ENCODE results near the gene FRAS1. TPM values are rescaled to one million over a fixed set of nuclear protein-coding genes. Genes with fewer than 3 reads are reported as not detected.
"Not testable (repeated sequence)": the region's sequence is repeated elsewhere in the genome, so short reads cannot be mapped to it uniquely, and the experiment has no call there.

FRAS1 gene
- total and polyA plus RNA-seq, 2 donors (not counting 3 experiments of a cell fraction or from before 2014, with no cell fraction given) = 1.4 to 3.6 TPM

- H4K20me1 ChIP-seq (replicated peaks; ENCODE audit: control insufficient read depth, extremely low read depth, insufficient read depth, low read length) = no peaks in the 10 kb centered on the region
- dilution Hi-C loops (cut with MboI; ENCODE audit: extremely low pct_ligation_motif_present, low sequenced_read_pairs) = no loop called here
- H2AFZ ChIP-seq (ENCODE audit: low read depth, low read length) = no peak overlapping the region
- H3K4me3 ChIP-seq (replicated peaks in 1 of 3; ENCODE audit: insufficient read depth in 1 of 3, low read depth in 1 of 3, low read length in 3 of 3) = no peak overlapping the region
- no peaks in the 10 kb centered on the region for H3K9me1 ChIP-seq (replicated peaks; ENCODE audit: control insufficient read depth, extremely low read depth, insufficient read depth, low read length)
- DNase-seq (ENCODE audit: low read depth, low spot score) = no peak
- no peaks in the 10 kb centered on the region for H3K27me3 ChIP-seq (ENCODE audit: control insufficient read depth in 2 of 2, insufficient read depth in 2 of 2, low read length in 2 of 2)
- no peaks in the 10 kb centered on the region for H3K4me1 ChIP-seq (ENCODE audit: control insufficient read depth, extremely low read depth, insufficient read depth, low read length)
- intact Hi-C loops (cut with micrococcal nuclease) = no loop called here
- FAIRE-seq = no peak
- no peak for TF ChIP-seq POLR2A (IDR thresholded peaks at IDR 0.05; ENCODE audit: low read depth, low read length)
- TF ChIP-seq JUN (IDR thresholded peaks at IDR 0.05; ENCODE audit: borderline replicate concordance, insufficient read depth, insufficient read length, low read depth) = no peak
- no peak for TF ChIP-seq FOS (IDR thresholded peaks at IDR 0.05; ENCODE audit: borderline replicate concordance, insufficient read depth, low read length)
- no peak for TF ChIP-seq CTCF (IDR thresholded peaks at IDR 0.05; ENCODE audit: extremely low read depth in 1 of 2, insufficient read depth in 1 of 2, low read depth in 1 of 2, low read length in 2 of 2)
- no peak for TF ChIP-seq EZH2 (IDR thresholded peaks at IDR 0.05; ENCODE audit: borderline replicate concordance, low read depth, low read length, severe bottlenecking)
- TF ChIP-seq MYC (IDR thresholded peaks at IDR 0.05; ENCODE audit: low read depth, low read length) = no peak
- TF ChIP-seq GATA2 (IDR thresholded peaks at IDR 0.05; ENCODE audit: insufficient read depth, insufficient read length, low read depth, low read length) = no peak
- TF ChIP-seq POLR2AphosphoS5 (IDR thresholded peaks at IDR 0.05; ENCODE audit: insufficient read depth, low read depth, low read length) = no peak
- TF ChIP-seq MAX (IDR thresholded peaks at IDR 0.05; ENCODE audit: insufficient read depth, insufficient read length) = no peak
- BruUV-seq (replicated peaks) = no TSS peak
- H3K79me2 ChIP-seq (ENCODE audit: control insufficient read depth, insufficient read depth, low read length) = no peaks in the 10 kb centered on the region
- no peak overlapping the region for H3K27ac ChIP-seq (ENCODE audit: insufficient read depth, low read depth, low read length)
- ChIA-PET CTCF (no interaction called here), POLR2A (no interaction called here)
- H3K4me2 ChIP-seq (ENCODE audit: insufficient read depth, low read length) = no peak overlapping the region
- no peaks in the 10 kb centered on the region for H3K9me3 ChIP-seq (replicated peaks; ENCODE audit: control insufficient read depth, insufficient read depth, low read length)
- no peak overlapping the region for H3K9ac ChIP-seq (replicated peaks; ENCODE audit: extremely low read depth, insufficient read depth, low read length)
- H3K36me3 ChIP-seq (ENCODE audit: control insufficient read depth in 2 of 2, extremely low read depth in 1 of 2, insufficient read depth in 2 of 2, low read length in 2 of 2) = no peaks in the 10 kb centered on the region
Measured at GRCh38 chr4:78299565-78299972, 242.4 kb downstream of the FRAS1 start.

- dilution Hi-C loops (cut with MboI; ENCODE audit: extremely low pct_ligation_motif_present, low sequenced_read_pairs); POLR2A ChIA-PET; H3K9ac ChIP-seq (replicated peaks; ENCODE audit: extremely low read depth, insufficient read depth, low read length); intact Hi-C loops (cut with micrococcal nuclease); BruUV-seq (replicated peaks); H3K36me3 ChIP-seq (ENCODE audit: control insufficient read depth in 2 of 2, extremely low read depth in 1 of 2, insufficient read depth in 2 of 2, low read length in 2 of 2); DNase-seq (ENCODE audit: low read depth, low spot score); H3K27ac ChIP-seq (ENCODE audit: insufficient read depth, low read depth, low read length); H4K20me1 ChIP-seq (replicated peaks; ENCODE audit: control insufficient read depth, extremely low read depth, insufficient read depth, low read length); H3K27me3 ChIP-seq (ENCODE audit: control insufficient read depth in 2 of 2, insufficient read depth in 2 of 2, low read length in 2 of 2); H3K79me2 ChIP-seq (ENCODE audit: control insufficient read depth, insufficient read depth, low read length); FAIRE-seq; H3K4me3 ChIP-seq (replicated peaks in 1 of 3; ENCODE audit: insufficient read depth in 1 of 3, low read depth in 1 of 3, low read length in 3 of 3); H2AFZ ChIP-seq (ENCODE audit: low read depth, low read length); H3K4me2 ChIP-seq (ENCODE audit: insufficient read depth, low read length); CTCF ChIA-PET; H3K9me1 ChIP-seq (replicated peaks; ENCODE audit: control insufficient read depth, extremely low read depth, insufficient read depth, low read length); H3K4me1 ChIP-seq (ENCODE audit: control insufficient read depth, extremely low read depth, insufficient read depth, low read length); H3K9me3 ChIP-seq (replicated peaks; ENCODE audit: control insufficient read depth, insufficient read depth, low read length): not testable (repeated sequence)
Measured at GRCh38 chr4:78307263-78307662, 250.1 kb downstream of the FRAS1 start.

Measured in endothelial cell of umbilical vein (primary cell).